Erythroblast (primary cell): ENCODE data around the gene CX3CL1.

Source experiments
- GATA1 ChIP-seq: IDR thresholded peaks from 2 replicates; pipeline ENCODE4 v1.6.1; 2011; ENCODE audit warnings: low read depth, mild to moderate bottlenecking, control low read depth, low read length, moderate library complexity
- POLR2A ChIP-seq: IDR thresholded peaks from 2 replicates; pipeline ENCODE4 v1.6.1; 2011; ENCODE audit warnings: mild to moderate bottlenecking, low read length

DNA sequence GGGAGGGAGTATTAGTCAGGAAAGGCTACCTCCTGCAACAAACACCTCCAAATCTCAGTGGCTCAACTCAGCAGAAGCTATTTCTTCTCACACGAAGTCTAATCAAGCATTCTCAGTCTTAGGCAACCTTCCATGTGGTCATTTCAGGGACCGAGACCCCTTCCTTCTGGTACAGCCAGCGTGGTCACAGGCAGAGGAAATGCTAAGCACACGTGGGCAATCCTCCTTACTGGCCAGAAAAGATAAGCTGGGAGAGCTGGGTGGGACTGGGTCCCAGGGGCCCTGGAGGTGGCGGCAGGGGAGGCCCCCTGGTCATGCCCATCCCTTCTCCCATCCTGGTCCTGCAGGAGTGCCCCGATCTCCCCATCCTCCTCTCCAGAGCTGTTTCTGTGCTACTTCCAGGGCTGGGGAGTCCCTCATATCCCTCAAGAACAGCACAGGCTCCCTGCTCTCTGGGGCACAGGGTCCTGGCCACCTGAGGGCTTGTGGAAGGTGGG is 5.7 kb upstream of the CX3CL1 start:
- no peak for TF ChIP-seq POLR2A
- TF ChIP-seq GATA1 = no peak
